ENCODE results near the gene CEP57L1. TPM values are rescaled to one million over a fixed set of nuclear protein-coding genes. Genes with fewer than 3 reads are reported as not detected.

The CEP57L1 gene
- total RNA-seq = 25.5 and 26.1 TPM in 2 replicates

DNA sequence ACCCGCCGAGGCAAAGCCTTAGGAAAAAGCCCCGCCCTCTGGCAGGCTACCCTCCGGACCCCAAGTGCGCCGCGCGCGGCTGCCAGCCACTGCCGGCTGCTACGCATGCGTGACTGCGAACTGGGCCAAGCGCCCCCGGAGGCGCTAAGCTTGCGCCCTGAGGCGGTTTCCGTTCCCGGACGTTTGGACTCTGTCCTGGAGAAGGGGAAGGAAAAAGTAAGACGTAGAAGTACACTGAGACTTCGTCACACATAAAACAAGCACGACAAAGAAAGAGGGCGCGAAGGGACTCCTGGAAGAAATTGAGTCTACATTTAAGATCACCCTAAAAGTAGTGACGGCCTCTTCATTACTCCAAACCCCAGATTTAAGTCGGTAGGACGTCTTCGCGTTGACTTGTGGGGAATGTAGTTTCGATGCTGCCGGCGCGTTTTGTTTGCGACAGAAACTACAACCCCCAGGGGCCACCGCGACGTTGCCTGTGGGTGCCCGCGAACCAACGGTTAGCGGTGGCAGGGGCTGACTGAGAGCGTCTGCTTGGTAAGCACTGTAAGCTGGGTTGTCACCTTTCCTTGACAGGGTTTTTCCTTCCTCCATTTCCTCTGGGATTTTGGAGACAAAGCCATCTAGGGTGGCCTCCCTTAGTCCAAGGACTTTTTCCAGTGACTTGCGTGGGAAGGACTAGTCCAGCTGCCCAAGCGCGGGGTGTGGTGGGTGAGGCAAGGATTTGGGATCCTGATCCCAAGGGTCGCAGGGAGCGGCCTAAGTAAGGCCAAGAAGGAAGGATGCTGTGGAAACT, at the start of gene CEP57L1:
CEP57L1 (plus strand) TSS at position 472 of the 799 bp plus-strand sequence. CDS start 49,715 bp downstream, outside the sequence.

DNA sequence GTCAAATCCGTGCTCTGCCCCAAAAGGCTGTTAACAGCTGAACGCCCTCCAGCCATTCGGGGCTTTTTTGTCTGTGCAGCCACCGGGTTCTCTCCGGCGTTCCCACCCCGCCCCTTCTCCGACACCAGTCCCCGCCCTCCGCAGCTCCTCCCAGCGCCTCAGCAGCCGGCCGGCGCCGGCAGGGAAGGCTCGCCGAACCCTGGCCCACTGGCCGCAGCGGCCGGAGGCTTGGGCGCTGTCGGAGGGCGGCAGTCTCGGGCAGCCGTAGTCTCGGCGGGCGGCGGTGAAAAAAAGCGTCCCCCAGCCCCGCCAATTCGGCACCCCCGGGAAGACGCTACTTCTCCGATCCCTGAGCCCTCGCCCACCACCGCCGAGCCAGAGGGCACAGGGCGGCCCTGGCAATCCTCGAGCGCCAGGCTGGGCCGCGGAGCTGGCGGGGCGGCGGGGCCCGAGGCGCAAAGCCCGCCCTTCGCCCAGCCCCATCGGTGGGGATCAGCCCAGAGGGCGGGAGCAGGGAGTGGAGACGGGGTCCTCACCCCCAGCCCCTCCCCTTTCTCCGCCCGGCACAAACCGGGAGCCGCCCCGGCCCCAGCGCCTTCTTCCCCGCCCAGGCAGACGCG, 781 bp upstream of the CEP57L1 start, which contains the start of gene SESN1:
SESN1 (minus strand) TSS at position 431 of the 620 bp plus-strand sequence. CDS start 773 bp downstream, outside the sequence.

Other genes starting within 250 kb of the CEP57L1 start
- gene ARMC2, start 247.1 kb upstream of the CEP57L1 start, total RNA-seq = 1.8 and 2.0 TPM in 2 replicates
- 26.0 and 35.3 TPM in 2 replicates for gene SESN1, start 661 bp upstream of the CEP57L1 start, total RNA-seq

All from smooth muscle cell of the umbilical artery (primary cell).